Prostate gland (tissue), 2 donors: ENCODE results near the gene PSMG4.

Source experiments
- CTCF ChIP-seq, 4 experiments: fragments of 200-600 bp in 2 of 4; fragments of 450-650 bp in 2 of 4; sonication (generic) in 2 of 4; IDR thresholded peaks; 1 replicate in 3 of 4; 2 replicates in 1 of 4; pipeline ENCODE4 v1.5.1; 2016 to 2019; ENCODE audit warnings: antibody characterized with exemption in 4 of 4, mild to moderate bottlenecking in 2 of 4, moderate library complexity in 2 of 4
- POLR2A ChIP-seq: fragments of 450-650 bp; IDR thresholded peaks from one replicate; pipeline ENCODE4 v1.6.1; 2016; ENCODE audit warnings: antibody characterized with exemption, mild to moderate bottlenecking

- no peak for TF ChIP-seq POLR2A
- TF ChIP-seq CTCF (IDR thresholded peaks at IDR 0.05), result no peak
Measured at GRCh38 chr6:3261921-3262320, 3.2 kb downstream of the PSMG4 start.
